Neural progenitor cell (in vitro differentiated cells): ENCODE measurements around the gene DPYD.

Experiments used
- EZH2phosphoT487 ChIP-seq: fragments of 200-600 bp; sonication (generic); IDR thresholded peaks from 2 replicates; pipeline ENCODE4 v1.6.1; 2017; ENCODE audit warnings: antibody characterized with exemption
- TF ChIP-seq, protein P1 (sequence below): fragments of 200-600 bp; sonication (generic); IDR thresholded peaks from 2 replicates; pipeline ENCODE4 v1.5.1; 2017; ENCODE audit warnings: antibody characterized with exemption, mild to moderate bottlenecking

DNA sequence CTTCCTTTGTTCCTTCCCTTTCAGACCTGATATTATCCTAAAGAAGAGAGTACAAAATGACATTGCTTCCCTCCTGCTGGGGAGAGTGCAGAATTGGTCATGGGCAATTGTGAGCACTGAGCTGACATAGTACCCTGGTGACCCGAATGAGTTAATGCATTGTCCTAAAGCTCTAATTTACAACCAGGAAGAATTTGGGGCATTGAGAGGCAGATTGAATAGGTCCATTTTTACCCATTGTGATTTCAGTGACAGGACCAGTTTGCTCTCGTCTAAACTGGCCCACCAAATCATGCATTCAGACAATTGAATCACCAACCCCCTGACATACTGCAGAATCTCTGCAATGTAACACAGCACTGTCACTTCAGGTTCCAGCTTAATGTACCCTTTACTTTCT, 497.4 kb downstream of the DPYD start:
- TF ChIP-seq EZH2phosphoT487, result no peak
- TF ChIP-seq, protein P1, sequence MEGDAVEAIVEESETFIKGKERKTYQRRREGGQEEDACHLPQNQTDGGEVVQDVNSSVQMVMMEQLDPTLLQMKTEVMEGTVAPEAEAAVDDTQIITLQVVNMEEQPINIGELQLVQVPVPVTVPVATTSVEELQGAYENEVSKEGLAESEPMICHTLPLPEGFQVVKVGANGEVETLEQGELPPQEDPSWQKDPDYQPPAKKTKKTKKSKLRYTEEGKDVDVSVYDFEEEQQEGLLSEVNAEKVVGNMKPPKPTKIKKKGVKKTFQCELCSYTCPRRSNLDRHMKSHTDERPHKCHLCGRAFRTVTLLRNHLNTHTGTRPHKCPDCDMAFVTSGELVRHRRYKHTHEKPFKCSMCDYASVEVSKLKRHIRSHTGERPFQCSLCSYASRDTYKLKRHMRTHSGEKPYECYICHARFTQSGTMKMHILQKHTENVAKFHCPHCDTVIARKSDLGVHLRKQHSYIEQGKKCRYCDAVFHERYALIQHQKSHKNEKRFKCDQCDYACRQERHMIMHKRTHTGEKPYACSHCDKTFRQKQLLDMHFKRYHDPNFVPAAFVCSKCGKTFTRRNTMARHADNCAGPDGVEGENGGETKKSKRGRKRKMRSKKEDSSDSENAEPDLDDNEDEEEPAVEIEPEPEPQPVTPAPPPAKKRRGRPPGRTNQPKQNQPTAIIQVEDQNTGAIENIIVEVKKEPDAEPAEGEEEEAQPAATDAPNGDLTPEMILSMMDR, result no peak
